GM12874 (cell line): Measurements from ENCODE around the gene METTL27.

Experiments used
- CTCF ChIP-seq: IDR thresholded peaks from 2 replicates; pipeline ENCODE4 v1.5.1; 2011; ENCODE audit warnings: low read depth, mild to moderate bottlenecking, control low read depth, low read length, moderate library complexity; ENCODE audit not compliant: insufficient read depth

Gene METTL27

GRCh38 chr7:73817121-73817520 is 25.2 kb downstream of the METTL27 start:
- no peak for TF ChIP-seq CTCF

- no peak for TF ChIP-seq CTCF
Measured at GRCh38 chr7:73815436-73815835, 26.9 kb downstream of the METTL27 start.

GRCh38 chr7:73812996-73813395 is 29.3 kb downstream of the METTL27 start:
- TF ChIP-seq CTCF: no peak

- peak; percentile 83 for TF ChIP-seq CTCF
Measured at GRCh38 chr7:73811760-73812168, 30.6 kb downstream of the METTL27 start.

- no peak for TF ChIP-seq CTCF
Measured at GRCh38 chr7:73810998-73811360, 31.3 kb downstream of the METTL27 start.

- TF ChIP-seq CTCF: no peak
Measured at GRCh38 chr7:73809467-73809951, 32.8 kb downstream of the METTL27 start.

GRCh38 chr7:73802459-73802858 is 39.9 kb downstream of the METTL27 start:
- no peak for TF ChIP-seq CTCF

GRCh38 chr7:73801577-73801976 is 40.7 kb downstream of the METTL27 start:
- TF ChIP-seq CTCF: no peak
